HepG2 (cell line): Measurements from ENCODE around the gene PDZD7. TPM values are rescaled to one million over a fixed set of nuclear protein-coding genes. Genes with fewer than 3 reads are reported as not detected.

Source experiments
- ATAC-seq: fragments of 200-7000 bp; cut with Tn5 transposase; 3 replicates; pipeline ENCODE4 v1.9.1; 2020; ENCODE audit warnings: mild to moderate bottlenecking, moderate library complexity
- BruUV-seq: library from RNA; stranded (reverse); fragments of 400-500 nt; replicated peaks from 2 replicates; lab custom pipeline; 2021; lab: Mats Ljungman, UMichigan
- CTCF ChIA-PET: fragments of 300-600 bp; formaldehyde crosslinking; extraction: SDS; loops from one replicate; lab custom pipeline; 2021; ENCODE audit warnings: low total read pairs, inconsistent platforms, low intra/inter-chr PET ratio; lab: Yijun Ruan, JAX
- POLR2A ChIA-PET: fragments of 350-600 bp; sonication (Branson Sonifier 250); formaldehyde crosslinking; loops from one replicate; lab custom pipeline; 2020; ENCODE audit warnings: antibody characterized with exemption, inconsistent platforms; lab: Yijun Ruan, JAX
- DNase-seq: peaks from one replicate; pipeline ENCODE4 v3.0.0-alpha.2; 2015; ENCODE audit warnings: low spot score
- FAIRE-seq: peaks from 3 replicates; lab custom pipeline; 2011; peaks lifted over from hg19 to GRCh38; lab: Jason Lieb, UNC
- H2AFZ ChIP-seq: one replicate; pipeline ENCODE4 v1.6.1; 2011; ENCODE audit warnings: low read length, inconsistent platforms
- H3K27ac ChIP-seq: fragments of 300-600 bp; 3 replicates; pipeline ENCODE4 v1.8.0; 2011; ENCODE audit warnings: mixed run types, mild to moderate bottlenecking, mixed read lengths, low read length, inconsistent platforms; ENCODE audit not compliant: insufficient read depth; ENCODE audit errors: extremely low read length
- H3K27me3 ChIP-seq, 2 experiments: fragments of 200-600 bp in 1 of 2; 2 replicates in 1 of 2; 3 replicates in 1 of 2; pipeline versions ENCODE4 v1.6.0 to v1.8.0; 2011; ENCODE audit warnings: low read length in 2 of 2, mild to moderate bottlenecking in 2 of 2, moderate library complexity in 2 of 2, inconsistent platforms in 1 of 2; ENCODE audit not compliant: insufficient read depth in 2 of 2, control insufficient read depth in 1 of 2
- H3K36me3 ChIP-seq, 2 experiments: fragments of 200-600 bp in 1 of 2; replicated peaks in 1 of 2; 2 replicates in 1 of 2; 3 replicates in 1 of 2; pipeline versions ENCODE4 v1.5.1 to v1.8.0; 2011; ENCODE audit warnings: low read length in 2 of 2, inconsistent platforms in 1 of 2; ENCODE audit not compliant: insufficient read depth in 2 of 2, control insufficient read depth in 1 of 2
- H3K4me1 ChIP-seq: 2 replicates; pipeline ENCODE4 v1.5.1; 2012; ENCODE audit warnings: low read length, inconsistent platforms; ENCODE audit not compliant: insufficient read depth
- H3K4me2 ChIP-seq: 2 replicates; pipeline ENCODE4 v1.6.0; 2011; ENCODE audit warnings: low read depth, low read length, inconsistent platforms
- H3K4me3 ChIP-seq, 3 experiments: fragments of 200-600 bp in 1 of 3; sonication (generic), shearing (Covaris generic) in 1 of 3; replicated peaks in 1 of 3; 2 replicates each; pipeline ENCODE4 v1.5.1; 2011 to 2016; ENCODE audit warnings: low read length in 3 of 3, inconsistent platforms in 2 of 3, low read depth in 2 of 3, mild to moderate bottlenecking in 2 of 3, control low read depth in 1 of 3, mixed read lengths in 1 of 3; ENCODE audit not compliant: insufficient read depth in 1 of 3
- H3K79me2 ChIP-seq: one replicate; pipeline ENCODE4 v1.6.1; 2011; ENCODE audit warnings: low read length, inconsistent platforms; ENCODE audit not compliant: insufficient read depth
- H3K9ac ChIP-seq: 2 replicates; pipeline ENCODE4 v1.6.0; 2011; ENCODE audit warnings: mild to moderate bottlenecking, low read depth, low read length, inconsistent platforms; ENCODE audit not compliant: insufficient read depth
- H3K9me3 ChIP-seq: 2 replicates; pipeline ENCODE4 v1.5.1; 2012; ENCODE audit warnings: mild to moderate bottlenecking, low read length
- H4K20me1 ChIP-seq: 2 replicates; pipeline ENCODE4 v1.6.0; 2011; ENCODE audit warnings: inconsistent platforms, mild to moderate bottlenecking, low read length, moderate library complexity; ENCODE audit not compliant: insufficient read depth
- ATF7 ChIP-seq, 2 experiments: fragments of 450-650 bp in 1 of 2; sonication (generic) in 1 of 2; formaldehyde crosslinking in 1 of 2; IDR thresholded peaks; 2 replicates each; pipeline versions ENCODE4 v1.4.0 to v1.6.1; 2016 to 2020; ENCODE audit warnings: antibody characterized with exemption in 1 of 2, mild to moderate bottlenecking in 1 of 2, missing genetic modification reagents in 1 of 2
- CTCF ChIP-seq: sonication (generic); formaldehyde crosslinking; IDR thresholded peaks from 2 replicates; pipeline ENCODE4 v1.5.0; 2020; ENCODE audit warnings: mild to moderate bottlenecking, missing genetic modification reagents, moderate library complexity
- HDAC2 ChIP-seq: sonication (generic); formaldehyde crosslinking; IDR thresholded peaks from 2 replicates; pipeline ENCODE4 v1.4.0; 2020; ENCODE audit warnings: missing genetic modification reagents
- HNF4G ChIP-seq, 2 experiments: sonication (generic) in 1 of 2; formaldehyde crosslinking in 1 of 2; IDR thresholded peaks; 2 replicates each; pipeline versions ENCODE4 v1.4.0 to v1.6.1; 2011 to 2020; ENCODE audit warnings: borderline replicate concordance in 2 of 2, low read depth in 2 of 2, mild to moderate bottlenecking in 2 of 2, low read length in 1 of 2, missing genetic modification reagents in 1 of 2, moderate library complexity in 1 of 2
- HOXA3 ChIP-seq: sonication (generic); formaldehyde crosslinking; IDR thresholded peaks from 2 replicates; pipeline ENCODE4 v1.5.0; 2020; ENCODE audit warnings: missing genetic modification reagents
- MAF1 ChIP-seq: sonication (generic); formaldehyde crosslinking; IDR thresholded peaks from 2 replicates; pipeline ENCODE4 v1.5.0; 2020; ENCODE audit warnings: missing genetic modification reagents, borderline replicate concordance
- NFE2 ChIP-seq: sonication (generic); formaldehyde crosslinking; IDR thresholded peaks from 2 replicates; pipeline ENCODE4 v1.4.0; 2020; ENCODE audit warnings: missing genetic modification reagents
- PHF20 ChIP-seq: sonication (generic); formaldehyde crosslinking; IDR thresholded peaks from 2 replicates; pipeline ENCODE4 v1.5.0; 2020; ENCODE audit warnings: mild to moderate bottlenecking, missing genetic modification reagents
- STAG1 ChIP-seq: sonication (generic); formaldehyde crosslinking; IDR thresholded peaks from 2 replicates; pipeline ENCODE4 v1.4.0; 2020; ENCODE audit warnings: missing genetic modification reagents
- ZNF143 ChIP-seq: sonication (generic); formaldehyde crosslinking; IDR thresholded peaks from 2 replicates; pipeline ENCODE4 v1.4.0; 2020; ENCODE audit warnings: missing genetic modification reagents
- ZNF441 ChIP-seq: sonication (generic); formaldehyde crosslinking; IDR thresholded peaks from 2 replicates; pipeline ENCODE4 v1.7.0; 2021; ENCODE audit warnings: missing genetic modification reagents, borderline replicate concordance
- ZNF512 ChIP-seq: sonication (generic); formaldehyde crosslinking; IDR thresholded peaks from 2 replicates; pipeline ENCODE4 v1.4.0; 2020; ENCODE audit warnings: mild to moderate bottlenecking, missing genetic modification reagents
- ZNF768 ChIP-seq: sonication (generic); formaldehyde crosslinking; IDR thresholded peaks from 2 replicates; pipeline ENCODE4 v1.4.0; 2020; ENCODE audit warnings: missing genetic modification reagents
- ZNF790 ChIP-seq: sonication (generic); formaldehyde crosslinking; IDR thresholded peaks from 2 replicates; pipeline ENCODE4 v1.8.0; 2022; ENCODE audit warnings: missing genetic modification reagents, mild to moderate bottlenecking, borderline replicate concordance
- WGBS: methylation state at CpG from one replicate; pipeline ENCODE4 v1.1.6; 2017; ENCODE audit warnings: low lambda C conversion rate; 5-methylcytosine and 5-hydroxymethylcytosine counted together
- in situ Hi-C: cut with HindIII; loops from 2 replicates; pipeline ENCODE4 v1.10.0; 2017; ENCODE audit warnings: low pct_unique_long_range_greater_than_20kb; ENCODE audit not compliant: extremely low pct_ligation_motif_present
- intact Hi-C: fragments of 100-400 bp; cut with micrococcal nuclease; formaldehyde crosslinking; loops from one replicate; pipeline ENCODE4 v1.10.0; 2022; ENCODE audit not compliant: unreplicated experiment
- polyA plus RNA-seq, 8 experiments: library from polyadenylated mRNA; depleted of rRNA in 3 of 8; stranded (reverse) in 7 of 8; unstranded in 1 of 8; fragments of >200 nt; fragmentation: Illumina TruSeq in 4 of 8; extraction: Trizol in 4 of 8; gene quantifications; 2 replicates each; pipeline versions ENCODE4 v1.2.1 to v1.2.3, GENCODE V29; 2011 to 2016; ENCODE audit warnings: low read depth in 4 of 8, missing spikeins in 1 of 8, mixed read lengths in 1 of 8; ENCODE audit not compliant: insufficient read depth in 1 of 8
- total RNA-seq, 5 experiments: library from RNA; depleted of rRNA; stranded (reverse); fragments of >200 nt; fragmentation: Illumina TruSeq; extraction: Trizol; gene quantifications; 2 replicates each; pipeline ENCODE4 v1.2.3, GENCODE V29; 2016; ENCODE audit warnings: low read depth in 1 of 5
- TF ChIP-seq, protein P1 (sequence below): sonication (generic); formaldehyde crosslinking; IDR thresholded peaks from 2 replicates; pipeline ENCODE4 v1.5.1; 2020; ENCODE audit warnings: mild to moderate bottlenecking, missing genetic modification reagents
- TF ChIP-seq, protein P2 (sequence below): sonication (generic); formaldehyde crosslinking; IDR thresholded peaks from 2 replicates; pipeline ENCODE4 v1.8.0; 2022; ENCODE audit warnings: mild to moderate bottlenecking, missing genetic modification reagents; ENCODE audit not compliant: insufficient replicate concordance

The PDZD7 gene
- total and polyA plus RNA-seq, 2 of the 13 experiments (the other 11 are each of a cell fraction or from before 2014, with no cell fraction given) = 0.58 to 0.73 TPM

- DNase-seq = no peak
- ChIA-PET CTCF (interaction anchor here (1.1 to 3.2 kb wide), 2 partner anchors 13 to 14 kb away, joined by 3 to 9 read pairs; no protein-coding TSS in a partner anchor), POLR2A (interaction anchor here (0.8 to 2.2 kb wide), 3 partner anchors 9 to 12 kb away, joined by 3 to 9 read pairs (median 3); no protein-coding TSS in a partner anchor)
- no peaks in the 10 kb centered on the region; the same call in 1 of the 2 replicates for H4K20me1 ChIP-seq
- intact Hi-C loops (no loop called here), in situ Hi-C loops (no loop called here)
- 67% methylated on average over 4 of the region's 4 CpGs for WGBS
- peak; percentile 49; the same call in 2 of the 3 replicates for ATAC-seq
- H3K4me3 ChIP-seq = no peak overlapping the region
- BruUV-seq = no TSS peak
- no peak overlapping the region for H2AFZ ChIP-seq
- H3K9ac ChIP-seq = no peak overlapping the region
- H3K36me3 ChIP-seq = 0 out of 5 replicates have a peak, but pooled peaks cover 0 to 2% of the 10 kb centered on the region in 2 experiments
- peaks cover 21% of the 10 kb centered on the region for H3K79me2 ChIP-seq
- no peak overlapping the region for H3K27ac ChIP-seq
- no peak overlapping the region for H3K4me2 ChIP-seq
- peaks cover 71% of the 10 kb centered on the region for H3K4me1 ChIP-seq
- H3K27me3 ChIP-seq = no peaks in the 10 kb centered on the region
- no peak for FAIRE-seq
- no peaks in the 10 kb centered on the region for H3K9me3 ChIP-seq
- TF ChIP-seq ZNF790 (no peak), CTCF (peak; percentile 67), HNF4G (IDR thresholded peaks at IDR 0.05; ENCODE audit: borderline replicate concordance, low read depth, low read length) (peak; percentile 67), HNF4G (CRISPR knock-in tag; IDR thresholded peaks at IDR 0.05; ENCODE audit: borderline replicate concordance, low read depth) (no peak), STAG1 (peak; percentile 46), ZNF441 (CRISPR knock-in tag) (no peak), PHF20 (CRISPR knock-in tag) (no peak), HDAC2 (CRISPR knock-in tag) (no peak), ZNF143 (no peak), NFE2 (CRISPR knock-in tag) (no peak), ZNF512 (CRISPR knock-in tag) (no peak), ZNF768 (CRISPR knock-in tag) (no peak), MAF1 (CRISPR knock-in tag) (no peak), ATF7 (IDR thresholded peaks at IDR 0.05) (no peak), ATF7 (CRISPR knock-in tag; IDR thresholded peaks at IDR 0.05) (no peak), HOXA3 (no peak)
- TF ChIP-seq, protein P1, sequence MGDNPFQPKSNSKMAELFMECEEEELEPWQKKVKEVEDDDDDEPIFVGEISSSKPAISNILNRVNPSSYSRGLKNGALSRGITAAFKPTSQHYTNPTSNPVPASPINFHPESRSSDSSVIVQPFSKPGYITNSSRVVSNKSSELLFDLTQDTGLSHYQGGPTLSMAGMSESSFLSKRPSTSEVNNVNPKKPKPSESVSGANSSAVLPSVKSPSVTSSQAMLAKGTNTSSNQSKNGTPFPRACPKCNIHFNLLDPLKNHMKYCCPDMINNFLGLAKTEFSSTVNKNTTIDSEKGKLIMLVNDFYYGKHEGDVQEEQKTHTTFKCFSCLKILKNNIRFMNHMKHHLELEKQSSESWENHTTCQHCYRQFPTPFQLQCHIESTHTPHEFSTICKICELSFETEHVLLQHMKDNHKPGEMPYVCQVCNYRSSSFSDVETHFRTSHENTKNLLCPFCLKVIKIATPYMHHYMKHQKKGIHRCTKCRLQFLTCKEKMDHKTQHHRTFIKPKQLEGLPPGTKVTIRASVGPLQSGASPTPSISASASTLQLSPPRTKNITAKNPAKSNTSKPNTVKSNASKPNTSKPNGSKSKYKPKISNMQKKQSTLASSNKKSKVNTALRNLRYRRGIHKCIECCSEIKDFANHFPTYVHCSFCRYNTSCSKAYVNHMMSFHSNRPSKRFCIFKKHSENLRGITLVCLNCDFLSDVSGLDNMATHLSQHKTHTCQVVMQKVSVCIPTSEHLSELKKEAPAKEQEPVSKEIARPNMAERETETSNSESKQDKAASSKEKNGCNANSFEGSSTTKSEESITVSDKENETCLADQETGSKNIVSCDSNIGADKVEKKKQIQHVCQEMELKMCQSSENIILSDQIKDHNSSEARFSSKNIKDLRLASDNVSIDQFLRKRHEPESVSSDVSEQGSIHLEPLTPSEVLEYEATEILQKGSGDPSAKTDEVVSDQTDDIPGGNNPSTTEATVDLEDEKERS = no peak
- TF ChIP-seq, protein P2, sequence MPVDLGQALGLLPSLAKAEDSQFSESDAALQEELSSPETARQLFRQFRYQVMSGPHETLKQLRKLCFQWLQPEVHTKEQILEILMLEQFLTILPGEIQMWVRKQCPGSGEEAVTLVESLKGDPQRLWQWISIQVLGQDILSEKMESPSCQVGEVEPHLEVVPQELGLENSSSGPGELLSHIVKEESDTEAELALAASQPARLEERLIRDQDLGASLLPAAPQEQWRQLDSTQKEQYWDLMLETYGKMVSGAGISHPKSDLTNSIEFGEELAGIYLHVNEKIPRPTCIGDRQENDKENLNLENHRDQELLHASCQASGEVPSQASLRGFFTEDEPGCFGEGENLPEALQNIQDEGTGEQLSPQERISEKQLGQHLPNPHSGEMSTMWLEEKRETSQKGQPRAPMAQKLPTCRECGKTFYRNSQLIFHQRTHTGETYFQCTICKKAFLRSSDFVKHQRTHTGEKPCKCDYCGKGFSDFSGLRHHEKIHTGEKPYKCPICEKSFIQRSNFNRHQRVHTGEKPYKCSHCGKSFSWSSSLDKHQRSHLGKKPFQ (CRISPR knock-in tag) = no peak
Observed at GRCh38 chr10:101055411-101055810, 24.5 kb upstream of the PDZD7 start.
